Ishikawa (cell line): Measurements from ENCODE around the gene SMPD3.

Source experiments
- CEBPB ChIP-seq: IDR thresholded peaks from 2 replicates; pipeline ENCODE4 v1.6.1; 2012
- CREB1 ChIP-seq: IDR thresholded peaks from 2 replicates; pipeline ENCODE4 v1.6.1; 2012; ENCODE audit warnings: low read depth
- EGR1 ChIP-seq: IDR thresholded peaks from 2 replicates; pipeline ENCODE4 v1.6.1; 2012
- EP300 ChIP-seq: IDR thresholded peaks from 2 replicates; pipeline ENCODE4 v1.6.1; 2012; ENCODE audit warnings: borderline replicate concordance
- FOXM1 ChIP-seq: IDR thresholded peaks from 2 replicates; pipeline ENCODE4 v1.6.1; 2012; ENCODE audit warnings: low read depth, borderline replicate concordance
- NFIC ChIP-seq: IDR thresholded peaks from 2 replicates; pipeline ENCODE4 v1.6.1; 2012
- RAD21 ChIP-seq: IDR thresholded peaks from 2 replicates; pipeline ENCODE4 v1.6.1; 2012; ENCODE audit warnings: low read depth
- REST ChIP-seq: IDR thresholded peaks from 2 replicates; pipeline ENCODE4 v1.6.1; 2012; ENCODE audit warnings: low read depth, mild to moderate bottlenecking
- TAF1 ChIP-seq: IDR thresholded peaks from 2 replicates; pipeline ENCODE4 v1.6.1; 2012; ENCODE audit warnings: low read depth, mild to moderate bottlenecking
- TCF12 ChIP-seq: IDR thresholded peaks from 2 replicates; pipeline ENCODE4 v1.6.1; 2012; ENCODE audit warnings: low read depth
- TEAD4 ChIP-seq: IDR thresholded peaks from 2 replicates; pipeline ENCODE4 v1.6.1; 2012
- USF1 ChIP-seq: IDR thresholded peaks from 2 replicates; pipeline ENCODE4 v1.6.1; 2012
- YY1 ChIP-seq: IDR thresholded peaks from 2 replicates; pipeline ENCODE4 v1.6.1; 2012; ENCODE audit warnings: low read depth
- ZBTB7A ChIP-seq: IDR thresholded peaks from 2 replicates; pipeline ENCODE4 v1.6.1; 2012; ENCODE audit warnings: low read depth
- TF ChIP-seq, protein P1 (sequence below): IDR thresholded peaks from 2 replicates; pipeline ENCODE4 v1.6.1; 2012

The SMPD3 gene

DNA sequence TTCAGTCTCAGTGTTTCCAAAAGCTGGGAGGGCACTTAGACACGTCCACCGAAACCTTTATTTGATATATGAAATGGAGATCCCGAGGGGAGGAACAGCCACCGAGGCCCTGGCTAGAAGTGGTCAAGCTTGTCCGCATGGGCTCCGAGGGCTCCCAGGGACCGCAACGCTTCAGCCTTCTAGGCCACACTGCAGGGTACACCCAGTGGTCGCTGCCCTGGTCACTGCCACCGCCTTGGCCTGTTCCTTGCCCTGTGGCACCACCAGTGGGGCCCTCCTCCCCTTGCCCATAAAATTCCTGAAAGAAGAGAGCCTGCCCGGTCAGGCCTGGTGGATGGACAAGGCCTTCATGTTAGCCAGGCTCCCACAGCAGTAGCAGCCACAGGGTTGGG lies 43.8 kb upstream of the SMPD3 start:
- no peak for TF ChIP-seq REST
- no peak for TF ChIP-seq TEAD4

- TF ChIP-seq YY1 = no peak
- no peak for TF ChIP-seq NFIC
- TF ChIP-seq FOXM1 = no peak
- no peak for TF ChIP-seq TEAD4
- TF ChIP-seq TCF12 = no peak
- TF ChIP-seq USF1 = no peak
- no peak for TF ChIP-seq TAF1
- TF ChIP-seq, protein P1, sequence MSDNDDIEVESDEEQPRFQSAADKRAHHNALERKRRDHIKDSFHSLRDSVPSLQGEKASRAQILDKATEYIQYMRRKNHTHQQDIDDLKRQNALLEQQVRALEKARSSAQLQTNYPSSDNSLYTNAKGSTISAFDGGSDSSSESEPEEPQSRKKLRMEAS = no peak
- no peak for TF ChIP-seq RAD21
- TF ChIP-seq REST = no peak
- no peak for TF ChIP-seq EGR1
- no peak for TF ChIP-seq ZBTB7A
- TF ChIP-seq EP300 = no peak
- no peak for TF ChIP-seq CREB1
- TF ChIP-seq CEBPB = no peak
These were observed 43.3 kb upstream of the SMPD3 start for GRCh38 chr16:68491576-68491950.

DNA sequence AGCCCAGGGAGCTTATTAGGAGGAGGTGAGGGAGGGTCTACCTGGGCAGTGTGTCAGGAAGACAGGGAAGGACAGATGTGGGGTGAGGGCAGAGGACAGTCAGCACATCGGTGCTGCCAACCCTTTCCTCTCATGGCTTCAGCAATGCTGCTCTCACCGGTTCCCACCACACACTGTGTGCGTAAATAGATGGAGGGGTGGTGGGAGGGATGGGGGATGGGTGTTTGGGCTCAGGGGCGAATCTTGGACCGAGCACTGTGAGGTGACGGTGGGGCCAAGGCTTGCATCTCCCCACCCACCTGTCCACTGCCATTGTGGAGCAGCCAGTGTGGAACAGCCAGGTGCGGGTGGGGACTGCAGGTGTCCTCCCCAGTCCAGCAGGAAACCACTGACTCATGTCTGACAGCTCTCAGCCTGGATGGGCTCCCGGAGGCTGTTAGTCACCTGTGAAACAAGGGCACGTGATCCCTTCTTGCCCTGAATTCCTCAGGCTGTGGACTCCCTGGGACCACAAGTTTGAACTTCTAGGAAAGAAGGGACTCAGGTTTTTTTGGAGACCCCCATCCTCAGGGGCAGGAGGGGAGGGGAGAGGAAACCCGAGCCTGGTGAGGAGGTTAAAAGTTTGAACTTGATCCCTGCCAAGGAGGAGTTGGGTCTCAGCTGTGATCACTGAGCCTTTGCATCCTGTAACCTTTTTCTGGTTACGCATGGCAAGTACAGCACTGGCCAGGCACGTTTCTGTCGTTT lies 42.7 kb upstream of the SMPD3 start:
- TF ChIP-seq NFIC = peak; percentile 80
- TF ChIP-seq FOXM1 = no peak
- TF ChIP-seq EP300 = peak; percentile 86; the same call in 1 of the 2 replicates
- peak; percentile 72 for TF ChIP-seq TEAD4
- peak; percentile 96 for TF ChIP-seq USF1
- 0 out of 2 replicates have a peak, but pooled peaks have one; percentile 50 for TF ChIP-seq ZBTB7A
- TF ChIP-seq YY1 = peak; percentile 23; the same call in 1 of the 2 replicates
- TF ChIP-seq REST = no peak
- no peak for TF ChIP-seq CREB1
- TF ChIP-seq EGR1 = no peak
- TF ChIP-seq, protein P1 = peak; percentile 82
- TF ChIP-seq CEBPB = no peak; the same call in 1 of the 2 replicates
- no peak for TF ChIP-seq TAF1
- no peak for TF ChIP-seq RAD21
- TF ChIP-seq TCF12 = peak; percentile 99

- TF ChIP-seq TEAD4 (no peak), TAF1 (no peak), YY1 (no peak)
These were observed 42.0 kb upstream of the SMPD3 start for GRCh38 chr16:68490358-68490757.

- TF ChIP-seq NFIC (no peak), TEAD4 (no peak), CREB1 (no peak), CEBPB (no peak), ZBTB7A (no peak), RAD21 (no peak), EP300 (no peak), TCF12 (no peak), USF1 (no peak), FOXM1 (no peak), EGR1 (no peak)
- TF ChIP-seq, protein P1 = no peak
These were observed 40.2 kb upstream of the SMPD3 start for GRCh38 chr16:68488554-68488953.
